ENCODE measurements around the gene MS4A6E.

Gene MS4A6E

DNA sequence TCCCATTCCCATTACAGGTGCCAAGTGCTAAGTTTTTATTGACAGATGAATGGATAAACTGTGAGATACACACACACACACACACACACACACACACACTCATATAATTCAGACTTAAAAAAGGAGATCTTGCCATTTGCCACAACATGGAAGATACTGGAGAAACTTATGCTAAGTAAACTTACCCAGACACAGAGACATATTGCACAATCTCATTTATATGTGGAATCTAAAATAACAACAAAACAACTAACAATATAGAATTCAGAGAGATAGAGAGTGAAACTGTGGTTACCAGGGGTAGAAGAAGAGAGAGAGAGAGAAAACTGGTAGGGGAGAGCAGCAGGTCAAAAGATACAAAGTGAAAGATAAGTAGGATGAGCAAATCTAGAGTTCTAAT is 1.4 kb downstream of the MS4A6E start:
- TF ChIP-seq, protein P1, sequence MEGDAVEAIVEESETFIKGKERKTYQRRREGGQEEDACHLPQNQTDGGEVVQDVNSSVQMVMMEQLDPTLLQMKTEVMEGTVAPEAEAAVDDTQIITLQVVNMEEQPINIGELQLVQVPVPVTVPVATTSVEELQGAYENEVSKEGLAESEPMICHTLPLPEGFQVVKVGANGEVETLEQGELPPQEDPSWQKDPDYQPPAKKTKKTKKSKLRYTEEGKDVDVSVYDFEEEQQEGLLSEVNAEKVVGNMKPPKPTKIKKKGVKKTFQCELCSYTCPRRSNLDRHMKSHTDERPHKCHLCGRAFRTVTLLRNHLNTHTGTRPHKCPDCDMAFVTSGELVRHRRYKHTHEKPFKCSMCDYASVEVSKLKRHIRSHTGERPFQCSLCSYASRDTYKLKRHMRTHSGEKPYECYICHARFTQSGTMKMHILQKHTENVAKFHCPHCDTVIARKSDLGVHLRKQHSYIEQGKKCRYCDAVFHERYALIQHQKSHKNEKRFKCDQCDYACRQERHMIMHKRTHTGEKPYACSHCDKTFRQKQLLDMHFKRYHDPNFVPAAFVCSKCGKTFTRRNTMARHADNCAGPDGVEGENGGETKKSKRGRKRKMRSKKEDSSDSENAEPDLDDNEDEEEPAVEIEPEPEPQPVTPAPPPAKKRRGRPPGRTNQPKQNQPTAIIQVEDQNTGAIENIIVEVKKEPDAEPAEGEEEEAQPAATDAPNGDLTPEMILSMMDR (IDR thresholded peaks at IDR 0.05; ENCODE audit: unreplicated experiment in 3 of 3): no peak
- Mint-ChIP-seq H3K27me3 (ENCODE audit: low read depth) (no peaks in the 10 kb centered on the region), H3K4me3 (no peak overlapping the region), H3K4me1 (no peaks in the 10 kb centered on the region), H3K9me3 (peaks cover 10% of the 10 kb centered on the region), H3K36me3 (ENCODE audit: low read depth) (no peaks in the 10 kb centered on the region), H3K27ac (no peak overlapping the region)

DNA sequence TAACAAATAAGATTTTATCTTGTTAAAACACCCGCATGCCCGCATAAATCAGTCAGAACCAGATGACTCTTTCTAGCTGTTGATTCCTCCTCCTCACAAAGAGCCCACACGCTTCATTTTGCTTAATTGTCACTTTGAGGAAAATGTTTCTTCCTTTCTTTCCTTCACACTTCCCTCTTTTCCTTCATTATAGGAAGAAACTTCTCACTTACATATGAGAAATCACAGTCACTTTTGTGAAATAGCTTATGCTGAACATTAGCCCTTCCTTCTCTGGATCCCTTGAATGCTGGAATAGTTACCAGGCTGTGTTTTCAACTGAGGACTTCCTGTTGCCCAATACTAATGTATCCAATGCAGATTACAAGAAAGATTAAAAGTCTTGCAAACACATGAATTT is 5.8 kb downstream of the MS4A6E start:
- no peaks in the 10 kb centered on the region for H3K27me3 Mint-ChIP-seq (ENCODE audit: low read depth)
- H3K4me1 Mint-ChIP-seq: no peaks in the 10 kb centered on the region
- peaks cover 8% of the 10 kb centered on the region for H3K9me3 Mint-ChIP-seq
- H3K36me3 Mint-ChIP-seq (ENCODE audit: low read depth): no peaks in the 10 kb centered on the region
- H3K4me3 Mint-ChIP-seq: no peak overlapping the region
- TF ChIP-seq, protein P1 (IDR thresholded peaks at IDR 0.05; ENCODE audit: unreplicated experiment in 3 of 3): no peak
- no peak overlapping the region for H3K27ac Mint-ChIP-seq

GRCh38 chr11:60334005-60334620 is 7.1 kb downstream of the MS4A6E start:
- Mint-ChIP-seq H3K27me3 (ENCODE audit: low read depth) (no peaks in the 10 kb centered on the region), H3K36me3 (ENCODE audit: low read depth) (no peaks in the 10 kb centered on the region), H3K9me3 (peaks cover 5% of the 10 kb centered on the region), H3K27ac (no peak overlapping the region), H3K4me3 (no peak overlapping the region), H3K4me1 (no peaks in the 10 kb centered on the region)
- TF ChIP-seq, protein P1 (IDR thresholded peaks at IDR 0.05; ENCODE audit: unreplicated experiment in 3 of 3): peak; percentile 65 to 78 (median 73)

GRCh38 chr11:60336767-60337391 is 9.8 kb downstream of the MS4A6E start:
- H3K4me1 Mint-ChIP-seq: no peaks in the 10 kb centered on the region
- H3K4me3 Mint-ChIP-seq: no peak overlapping the region
- H3K27ac Mint-ChIP-seq: no peak overlapping the region
- H3K36me3 Mint-ChIP-seq (ENCODE audit: low read depth): no peaks in the 10 kb centered on the region
- TF ChIP-seq, protein P1 (IDR thresholded peaks at IDR 0.05; ENCODE audit: unreplicated experiment in 3 of 3): no peak
- no peaks in the 10 kb centered on the region for H3K27me3 Mint-ChIP-seq (ENCODE audit: low read depth)
- no peaks in the 10 kb centered on the region for H3K9me3 Mint-ChIP-seq

GRCh38 chr11:60338053-60338452 is 11.0 kb downstream of the MS4A6E start:
- H3K4me1 Mint-ChIP-seq: no peaks in the 10 kb centered on the region
- no peaks in the 10 kb centered on the region for H3K27me3 Mint-ChIP-seq (ENCODE audit: low read depth)
- TF ChIP-seq, protein P1 (IDR thresholded peaks at IDR 0.05; ENCODE audit: unreplicated experiment in 3 of 3): no peak
- H3K9me3 Mint-ChIP-seq: no peaks in the 10 kb centered on the region
- no peak overlapping the region for H3K27ac Mint-ChIP-seq
- H3K4me3 Mint-ChIP-seq: no peak overlapping the region
- H3K36me3 Mint-ChIP-seq (ENCODE audit: low read depth): no peaks in the 10 kb centered on the region

GRCh38 chr11:60339356-60339755 is 12.3 kb downstream of the MS4A6E start:
- H3K27me3 Mint-ChIP-seq (ENCODE audit: low read depth): no peaks in the 10 kb centered on the region
- H3K9me3 Mint-ChIP-seq: no peaks in the 10 kb centered on the region
- H3K36me3 Mint-ChIP-seq (ENCODE audit: low read depth): no peaks in the 10 kb centered on the region
- TF ChIP-seq, protein P1 (IDR thresholded peaks at IDR 0.05; ENCODE audit: unreplicated experiment in 3 of 3): no peak
- no peaks in the 10 kb centered on the region for H3K4me1 Mint-ChIP-seq
- no peak overlapping the region for H3K4me3 Mint-ChIP-seq
- H3K27ac Mint-ChIP-seq: no peak overlapping the region
